Erythroblast (primary cell): Measurements from ENCODE around the gene DICER1.

Experiments
- DNase-seq, 2 experiments: peaks; one replicate each; lab custom pipeline; 2025; lab: John Stamatoyannopoulos, UW
- GATA1 ChIP-seq: IDR thresholded peaks from 2 replicates; pipeline ENCODE4 v1.6.1; 2011; ENCODE audit warnings: low read depth, mild to moderate bottlenecking, control low read depth, low read length, moderate library complexity
- POLR2A ChIP-seq: IDR thresholded peaks from 2 replicates; pipeline ENCODE4 v1.6.1; 2011; ENCODE audit warnings: mild to moderate bottlenecking, low read length

The DICER1 gene

GRCh38 chr14:95134304-95134933 is 22.9 kb downstream of the DICER1 start:
- DNase-seq: no peak
- no peak for TF ChIP-seq POLR2A
- no peak for TF ChIP-seq GATA1

DNA sequence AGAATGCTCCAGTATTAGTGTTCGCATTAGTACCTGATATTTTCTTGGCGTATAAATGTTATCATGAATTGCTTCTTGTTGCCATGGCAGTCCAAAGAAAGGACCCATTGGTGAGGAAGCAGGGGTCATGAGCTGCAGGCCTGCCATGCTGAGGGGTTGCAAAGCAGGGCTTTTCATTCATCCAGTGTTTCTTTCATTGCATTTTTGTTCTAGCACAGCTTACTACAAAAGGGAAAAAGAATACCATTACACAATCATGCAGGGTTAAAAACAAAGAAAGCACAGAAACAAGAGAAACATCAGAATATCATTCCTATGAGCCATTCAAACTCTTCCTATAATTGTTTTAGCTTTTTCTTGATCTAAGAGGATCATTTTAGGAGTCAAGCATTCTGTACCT is 24.0 kb downstream of the DICER1 start:
- DNase-seq: no peak
- TF ChIP-seq POLR2A (no peak), GATA1 (no peak)

DNA sequence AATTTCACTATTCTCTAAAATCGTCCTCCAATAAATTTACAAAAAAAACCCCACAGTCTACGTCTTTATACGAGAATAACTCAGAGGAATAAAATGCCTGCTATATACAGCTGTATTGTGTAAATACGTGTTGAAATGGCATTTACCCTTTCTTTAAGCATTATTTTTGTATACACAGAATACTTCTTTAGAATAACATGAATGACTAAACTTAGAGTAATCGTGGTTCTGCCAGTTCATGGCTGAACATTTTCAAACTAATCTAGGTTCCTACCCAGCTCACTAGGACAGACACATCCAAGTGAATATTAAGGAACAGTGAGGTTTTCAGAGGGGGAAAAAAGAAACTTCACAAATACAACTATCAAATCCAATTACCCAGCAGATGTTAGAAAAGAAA is 24.6 kb downstream of the DICER1 start:
- TF ChIP-seq POLR2A (no peak), GATA1 (no peak)
- DNase-seq: no peak

DNA sequence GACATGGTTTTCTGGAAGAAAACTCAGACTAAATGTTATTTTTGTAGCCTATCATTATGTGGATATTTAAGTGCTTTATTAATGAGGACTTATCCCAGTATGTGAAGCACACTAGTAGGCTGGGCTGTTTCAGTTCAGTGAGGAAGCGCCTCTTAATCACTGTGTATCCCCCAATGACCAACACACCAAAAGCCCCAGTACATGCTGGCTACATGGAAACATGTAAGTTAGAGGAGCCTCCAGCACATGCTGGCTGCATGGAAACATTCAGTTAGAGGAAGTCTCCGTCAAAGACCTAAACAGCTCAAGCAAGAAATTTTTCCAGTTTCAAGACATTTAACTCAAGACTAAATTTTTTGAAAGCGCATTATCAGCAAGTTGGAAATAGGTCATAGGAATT is 26.8 kb downstream of the DICER1 start:
- TF ChIP-seq GATA1 (no peak), POLR2A (no peak)
- DNase-seq: no peak

DNA sequence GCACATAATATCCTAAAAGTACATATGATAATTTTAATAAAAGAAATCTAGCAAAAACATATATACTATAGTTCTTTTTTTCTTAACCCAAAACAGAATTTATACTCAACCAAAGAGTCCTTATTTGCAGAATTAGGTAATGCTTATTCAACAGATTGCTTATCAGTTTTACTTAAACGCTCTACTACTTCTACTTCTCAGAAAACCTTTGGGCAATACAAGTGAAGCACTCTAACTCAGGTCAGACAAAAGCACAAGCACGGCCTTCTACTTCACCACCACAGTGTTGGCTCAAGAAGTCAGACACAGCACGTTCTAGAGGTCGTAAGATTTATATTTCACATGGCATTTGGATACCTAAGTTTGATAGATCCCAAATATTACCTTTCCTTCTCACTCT is 29.2 kb downstream of the DICER1 start:
- no peak for DNase-seq
- TF ChIP-seq POLR2A: no peak
- no peak for TF ChIP-seq GATA1

- no peak for DNase-seq
- TF ChIP-seq POLR2A: no peak
- TF ChIP-seq GATA1: no peak
These were observed 29.8 kb downstream of the DICER1 start for GRCh38 chr14:95127531-95127911.

DNA sequence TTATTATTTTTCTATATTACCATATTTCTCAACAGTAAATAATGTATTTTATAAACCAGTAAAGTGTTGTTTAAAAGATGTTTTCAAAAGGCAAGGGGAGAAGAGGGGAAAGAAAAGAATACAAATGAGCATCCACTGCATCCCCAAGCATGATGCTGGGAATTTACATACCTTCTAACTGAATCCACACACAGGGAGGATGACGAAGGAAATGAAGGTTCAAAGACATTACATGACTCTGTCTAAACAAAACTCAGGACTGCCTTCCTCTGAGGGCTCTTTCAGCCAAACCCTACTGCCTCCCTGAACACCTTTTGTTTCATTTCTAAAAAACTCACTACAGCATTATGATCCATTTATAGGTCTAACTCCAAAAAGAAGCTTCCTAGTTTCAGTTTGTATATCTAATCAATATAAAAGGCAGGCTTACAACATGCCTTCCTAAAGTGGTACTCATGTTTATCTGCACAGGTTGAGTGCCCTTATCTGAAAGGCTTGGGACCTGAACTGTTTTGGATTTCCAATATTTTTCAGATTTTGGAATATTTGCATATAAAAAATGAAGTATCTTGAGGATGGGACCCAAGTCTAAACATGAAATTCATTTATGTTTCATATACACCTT is 30.3 kb downstream of the DICER1 start:
- TF ChIP-seq GATA1: no peak
- no peak for TF ChIP-seq POLR2A
- no peak for DNase-seq

DNA sequence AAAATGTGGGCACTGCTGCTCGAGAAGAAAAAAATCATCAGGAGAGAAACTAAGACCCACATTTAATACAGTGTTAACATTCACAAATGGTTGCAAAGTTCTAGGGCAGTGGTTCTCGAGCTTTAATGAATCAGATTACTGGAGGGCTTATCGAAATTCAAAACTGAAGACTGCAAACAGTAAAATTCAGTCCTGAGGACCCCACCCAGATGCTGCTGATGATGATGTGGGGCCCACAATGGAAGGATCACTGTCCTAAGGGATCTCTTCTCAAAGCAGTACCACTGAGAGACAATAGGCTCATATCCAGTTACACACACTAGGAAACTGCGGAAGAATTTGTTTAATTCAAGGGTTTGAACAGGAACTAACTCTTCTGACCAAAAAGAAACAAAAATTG is 31.4 kb downstream of the DICER1 start:
- no peak for TF ChIP-seq POLR2A
- no peak for TF ChIP-seq GATA1
- no peak for DNase-seq

- no peak for DNase-seq
- no peak for TF ChIP-seq GATA1
- no peak for TF ChIP-seq POLR2A
These were observed 32.1 kb downstream of the DICER1 start for GRCh38 chr14:95125221-95125620.

DNA sequence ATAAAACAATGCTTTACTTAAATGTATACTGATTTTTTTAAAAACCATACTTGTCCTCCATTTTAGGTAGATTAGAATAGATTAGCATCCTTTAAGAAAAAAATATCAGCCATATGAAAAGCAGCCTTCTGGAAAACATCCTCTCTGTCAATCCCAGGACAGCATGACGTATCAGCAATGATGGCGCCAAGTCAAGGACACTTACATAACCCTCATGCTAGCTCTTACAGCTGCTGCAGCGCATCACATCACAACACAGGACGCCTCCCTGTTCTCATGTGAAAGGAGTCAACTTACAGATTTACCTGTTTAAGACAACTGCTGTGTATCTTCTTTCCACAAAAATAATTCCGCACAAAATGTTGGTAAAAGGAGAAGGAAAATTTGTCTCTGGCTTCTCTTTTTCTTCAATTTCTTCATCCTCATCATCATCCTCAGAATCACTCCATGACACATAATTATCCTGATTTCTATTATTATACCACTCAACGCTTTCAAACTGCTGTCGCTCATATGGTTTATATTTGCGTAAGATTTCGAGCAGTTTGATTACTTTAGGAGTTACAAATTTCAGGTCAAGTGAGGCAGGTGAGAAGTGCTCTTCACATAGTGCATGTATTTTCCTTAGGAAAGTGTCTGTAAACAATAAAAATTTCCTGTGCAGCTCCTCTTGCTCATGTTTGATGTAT is 33.3 kb downstream of the DICER1 start:
- no peak for DNase-seq
- TF ChIP-seq GATA1 (no peak), POLR2A (no peak)

DNA sequence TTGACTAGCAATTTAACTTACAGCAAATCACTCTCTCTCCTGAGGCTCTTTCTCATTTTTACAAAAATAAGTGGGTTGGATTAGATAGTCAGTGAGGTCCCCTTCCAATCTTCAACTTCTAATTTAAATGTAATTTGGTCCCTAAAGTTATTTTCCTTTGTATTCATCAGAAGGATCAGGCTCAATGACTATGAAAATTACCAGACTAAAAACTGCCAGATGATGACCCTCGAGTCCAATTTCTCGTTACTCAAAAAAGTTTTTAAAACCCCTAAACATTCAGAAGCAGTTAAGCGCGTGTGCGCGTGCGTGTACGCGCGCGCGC is 34.7 kb downstream of the DICER1 start:
- TF ChIP-seq GATA1 (no peak), POLR2A (no peak)
- DNase-seq: no peak

DNA sequence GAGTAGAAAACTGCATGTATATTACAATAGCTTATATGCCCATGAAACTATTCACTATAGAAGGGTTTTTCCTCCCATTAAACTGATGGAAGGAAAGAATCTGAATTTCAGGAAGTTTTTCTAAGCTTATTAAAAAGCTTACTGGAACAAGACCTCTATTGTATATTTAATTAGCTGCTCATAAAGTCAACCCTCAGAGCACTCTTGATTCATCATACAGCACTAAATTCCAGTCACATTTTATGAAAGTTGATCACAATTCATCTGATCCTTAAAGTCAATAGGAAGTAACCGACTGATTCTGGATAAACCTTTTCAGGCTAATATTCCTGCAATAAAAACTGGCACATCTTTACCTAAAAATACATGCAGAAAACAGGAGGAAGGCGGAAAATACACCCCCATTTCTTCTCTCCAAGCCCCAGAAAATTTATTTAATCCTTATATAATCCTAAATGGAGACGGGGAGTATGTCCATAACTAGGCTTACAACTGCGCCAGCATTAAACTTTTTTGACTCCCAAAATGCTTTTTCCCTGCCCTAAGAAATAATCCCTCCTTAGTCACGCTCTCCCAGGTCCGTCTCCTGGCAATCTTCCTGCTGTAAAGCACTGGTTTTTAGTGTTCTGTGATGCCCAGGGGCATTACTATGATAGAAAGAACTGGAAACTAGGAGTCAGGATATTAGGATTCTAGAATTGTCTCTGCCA is 35.3 kb downstream of the DICER1 start:
- no peak for DNase-seq
- no peak for TF ChIP-seq POLR2A
- TF ChIP-seq GATA1: no peak

- TF ChIP-seq POLR2A: no peak
- no peak for TF ChIP-seq GATA1
These were observed 38.0 kb downstream of the DICER1 start for GRCh38 chr14:95119336-95119735.

DNA sequence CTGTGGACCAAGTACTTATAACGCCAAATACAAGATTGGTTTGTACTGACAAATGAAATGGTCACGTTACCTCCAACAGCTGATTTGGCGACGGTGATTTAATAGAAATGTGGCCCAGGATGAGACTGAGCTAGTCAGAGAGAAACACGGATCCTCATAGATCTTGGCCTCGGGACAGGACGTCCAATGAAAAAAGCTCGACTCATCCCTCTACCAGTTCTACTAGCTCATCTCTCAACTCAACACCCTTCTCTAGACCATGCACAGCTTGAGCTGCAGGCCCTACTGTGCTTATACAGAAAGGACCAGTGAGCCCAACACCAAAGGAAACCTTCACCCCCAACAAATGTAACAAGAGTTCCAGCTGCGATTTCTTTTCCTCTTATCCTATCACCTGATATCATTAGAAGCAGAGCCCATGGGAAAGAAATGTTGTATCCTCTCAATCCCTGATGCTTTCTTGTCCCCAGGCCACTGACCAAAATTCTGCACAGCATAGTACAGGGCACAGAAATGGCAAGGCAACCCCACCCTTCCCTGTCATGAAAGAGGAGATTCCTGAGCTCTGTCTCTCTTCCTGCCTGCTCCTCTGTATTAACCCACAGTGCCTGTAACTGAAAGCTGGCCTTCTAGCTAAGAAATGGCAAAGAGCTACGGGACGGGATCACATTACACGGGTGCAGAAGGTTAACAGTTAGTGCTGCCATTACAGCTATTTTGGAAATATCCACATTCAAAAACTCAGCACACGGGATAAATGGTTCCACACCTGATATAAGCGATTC is 39.2 kb downstream of the DICER1 start:
- no peak for DNase-seq
- TF ChIP-seq GATA1 (no peak), POLR2A (no peak)

More at GRCh38 chr14:95119336-95119735, 38.0 kb downstream of the DICER1 start:
- no peak for DNase-seq
